NCI-H146 (cell line): ENCODE results near the gene ZNF638.

Source experiments
- DNase-seq: peaks from one replicate; lab custom pipeline; 2025; lab: John Stamatoyannopoulos, UW

Gene ZNF638

GRCh38 chr2:71457123-71457915 is 125.7 kb downstream of the ZNF638 start:
- no peak for DNase-seq

- no peak for DNase-seq
Measured at GRCh38 chr2:71457923-71458322, 126.3 kb downstream of the ZNF638 start.

GRCh38 chr2:71458413-71459083 is 127.0 kb downstream of the ZNF638 start:
- DNase-seq: no peak

- DNase-seq: no peak
Measured at GRCh38 chr2:71459084-71459431, 127.5 kb downstream of the ZNF638 start.

GRCh38 chr2:71460056-71460455 is 128.5 kb downstream of the ZNF638 start:
- DNase-seq: no peak

- peak; percentile 22 for DNase-seq
Measured at GRCh38 chr2:71460595-71461303, 129.2 kb downstream of the ZNF638 start.

GRCh38 chr2:71461304-71461671 is 129.7 kb downstream of the ZNF638 start:
- no peak for DNase-seq

GRCh38 chr2:71462056-71462605 is 130.5 kb downstream of the ZNF638 start:
- no peak for DNase-seq

GRCh38 chr2:71462641-71463341 is 131.2 kb downstream of the ZNF638 start:
- DNase-seq: no peak

- DNase-seq: no peak
Measured at GRCh38 chr2:71463342-71463654, 131.7 kb downstream of the ZNF638 start.

- DNase-seq: no peak
Measured at GRCh38 chr2:71464389-71464788, 132.8 kb downstream of the ZNF638 start.

- DNase-seq: no peak
Measured at GRCh38 chr2:71465356-71465755, 133.8 kb downstream of the ZNF638 start.

GRCh38 chr2:71465961-71466300 is 134.3 kb downstream of the ZNF638 start:
- DNase-seq: no peak

- peak; percentile 69 for DNase-seq
Measured at GRCh38 chr2:71466301-71467179, 135.0 kb downstream of the ZNF638 start.

- no peak for DNase-seq
Measured at GRCh38 chr2:71467180-71467815, 135.7 kb downstream of the ZNF638 start.

GRCh38 chr2:71468279-71469015 is 136.9 kb downstream of the ZNF638 start:
- no peak for DNase-seq

- no peak for DNase-seq
Measured at GRCh38 chr2:71469403-71470398, 138.1 kb downstream of the ZNF638 start.

- no peak for DNase-seq
Measured at GRCh38 chr2:71471276-71471675, 139.7 kb downstream of the ZNF638 start.

- no peak for DNase-seq
Measured at GRCh38 chr2:71472019-71472418, 140.4 kb downstream of the ZNF638 start.
